ENCODE measurements around the gene P2RX3. TPM values are rescaled to one million over a fixed set of nuclear protein-coding genes. Genes with fewer than 3 reads are reported as not detected.

Gene P2RX3
- total RNA-seq, 2 experiments from 2014 or later = not detected

GRCh38 chr11:57327721-57328120 lies 10.4 kb upstream of the P2RX3 start:
- no peak overlapping the region for H2AFZ ChIP-seq (ENCODE audit: low read length)
- H3K9me3 ChIP-seq (ENCODE audit: low read length) = no peaks in the 10 kb centered on the region
- H3K4me1 ChIP-seq (ENCODE audit: insufficient read depth, low read length, poor library complexity, severe bottlenecking) = peaks cover 28% of the 10 kb centered on the region
- no TSS peak for BruUV-seq (replicated peaks)
- no peaks in the 10 kb centered on the region for H3K9me2 ChIP-seq (ENCODE audit: insufficient read depth, low read length)
- H3K79me2 ChIP-seq (ENCODE audit: insufficient read depth, low read depth, low read length) = peaks cover under 1% of the 10 kb centered on the region; the same call in 1 of the 2 replicates
- H3K27ac ChIP-seq (ENCODE audit: low read depth, low read length, poor library complexity, severe bottlenecking) = no peak overlapping the region
- H3K36me3 ChIP-seq (ENCODE audit: insufficient read depth, low read length) = peaks cover 75% of the 10 kb centered on the region
- no peaks in the 10 kb centered on the region for H4K20me1 ChIP-seq (ENCODE audit: insufficient read depth, low read length)
- POLR2A ChIA-PET = no interaction called here
- intact Hi-C loops (cut with micrococcal nuclease; ENCODE audit: unreplicated experiment) = loop anchor here (5.0 kb wide), 2 partner anchors 340 to 1250 kb away; partner anchors contain the start of genes LPXN, ZDHHC5 and ZFP91
- no peak overlapping the region for H3K4me2 ChIP-seq (ENCODE audit: low read length)
- TF ChIP-seq, protein P1, sequence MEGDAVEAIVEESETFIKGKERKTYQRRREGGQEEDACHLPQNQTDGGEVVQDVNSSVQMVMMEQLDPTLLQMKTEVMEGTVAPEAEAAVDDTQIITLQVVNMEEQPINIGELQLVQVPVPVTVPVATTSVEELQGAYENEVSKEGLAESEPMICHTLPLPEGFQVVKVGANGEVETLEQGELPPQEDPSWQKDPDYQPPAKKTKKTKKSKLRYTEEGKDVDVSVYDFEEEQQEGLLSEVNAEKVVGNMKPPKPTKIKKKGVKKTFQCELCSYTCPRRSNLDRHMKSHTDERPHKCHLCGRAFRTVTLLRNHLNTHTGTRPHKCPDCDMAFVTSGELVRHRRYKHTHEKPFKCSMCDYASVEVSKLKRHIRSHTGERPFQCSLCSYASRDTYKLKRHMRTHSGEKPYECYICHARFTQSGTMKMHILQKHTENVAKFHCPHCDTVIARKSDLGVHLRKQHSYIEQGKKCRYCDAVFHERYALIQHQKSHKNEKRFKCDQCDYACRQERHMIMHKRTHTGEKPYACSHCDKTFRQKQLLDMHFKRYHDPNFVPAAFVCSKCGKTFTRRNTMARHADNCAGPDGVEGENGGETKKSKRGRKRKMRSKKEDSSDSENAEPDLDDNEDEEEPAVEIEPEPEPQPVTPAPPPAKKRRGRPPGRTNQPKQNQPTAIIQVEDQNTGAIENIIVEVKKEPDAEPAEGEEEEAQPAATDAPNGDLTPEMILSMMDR (conservative IDR thresholded peaks at IDR 0.05; ENCODE audit: low read length) = no peak
- TF ChIP-seq EZH2phosphoT487 (IDR thresholded peaks at IDR 0.05; ENCODE audit: borderline replicate concordance, low read depth, low read length) = no peak
- DNase-seq (ENCODE audit: low spot score) = no peak
- H3K4me3 ChIP-seq (ENCODE audit: low read depth, low read length, poor library complexity, severe bottlenecking) = no peak overlapping the region
- CTCF ChIA-PET (ENCODE audit: unreplicated experiment) = no interaction called here

DNA sequence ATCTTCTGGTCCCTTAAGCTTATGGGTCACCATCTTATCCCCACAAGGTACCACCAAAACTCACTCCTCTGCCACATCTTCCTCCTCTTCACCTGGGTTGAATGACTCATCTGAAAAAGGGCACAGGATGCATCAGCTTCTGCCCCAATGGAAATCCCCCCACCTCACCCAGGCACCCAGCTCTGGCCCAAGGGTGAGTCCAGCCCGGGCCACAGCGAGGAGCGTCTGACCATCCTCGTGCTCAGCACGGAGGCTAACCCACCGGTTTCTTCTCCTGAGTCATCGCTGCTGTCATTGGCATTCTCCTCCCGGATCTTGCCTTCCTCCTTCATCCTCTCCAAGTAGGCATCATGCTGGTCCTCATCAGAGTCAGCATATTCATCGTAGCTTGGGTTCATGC lies 8.1 kb upstream of the P2RX3 start:
- no peaks in the 10 kb centered on the region for H3K9me3 ChIP-seq (ENCODE audit: low read length)
- H3K9me2 ChIP-seq (ENCODE audit: insufficient read depth, low read length) = no peaks in the 10 kb centered on the region
- H3K4me3 ChIP-seq (ENCODE audit: low read depth, low read length, poor library complexity, severe bottlenecking) = no peak overlapping the region
- no TSS peak for BruUV-seq (replicated peaks)
- peaks cover 94% of the 10 kb centered on the region for H3K36me3 ChIP-seq (ENCODE audit: insufficient read depth, low read length)
- H3K27ac ChIP-seq (ENCODE audit: low read depth, low read length, poor library complexity, severe bottlenecking) = no peak overlapping the region
- no peak for DNase-seq (ENCODE audit: low spot score)
- intact Hi-C loops (cut with micrococcal nuclease; ENCODE audit: unreplicated experiment) = no loop called here
- no peak overlapping the region for H3K4me2 ChIP-seq (ENCODE audit: low read length)
- H3K79me2 ChIP-seq (ENCODE audit: insufficient read depth, low read depth, low read length) = peaks cover 24% of the 10 kb centered on the region
- TF ChIP-seq, protein P1 (conservative IDR thresholded peaks at IDR 0.05; ENCODE audit: low read length) = no peak
- TF ChIP-seq EZH2phosphoT487 (IDR thresholded peaks at IDR 0.05; ENCODE audit: borderline replicate concordance, low read depth, low read length) = no peak
- H2AFZ ChIP-seq (ENCODE audit: low read length) = no peak overlapping the region
- CTCF ChIA-PET (ENCODE audit: unreplicated experiment) = no interaction called here
- no peaks in the 10 kb centered on the region; the same call in 1 of the 2 replicates for H4K20me1 ChIP-seq (ENCODE audit: insufficient read depth, low read length)
- POLR2A ChIA-PET = interaction anchor here (0.6 kb wide), 1 partner anchor 89 kb away, joined by 3 read pairs; no protein-coding TSS in a partner anchor
- peaks cover 35% of the 10 kb centered on the region for H3K4me1 ChIP-seq (ENCODE audit: insufficient read depth, low read length, poor library complexity, severe bottlenecking)

GRCh38 chr11:57331720-57332119 lies 6.4 kb upstream of the P2RX3 start:
- H3K36me3 ChIP-seq (ENCODE audit: insufficient read depth, low read length) = peaks cover 79% of the 10 kb centered on the region
- POLR2A ChIA-PET = no interaction called here
- BruUV-seq (replicated peaks) = no TSS peak
- H3K27ac ChIP-seq (ENCODE audit: low read depth, low read length, poor library complexity, severe bottlenecking) = no peak overlapping the region
- no peaks in the 10 kb centered on the region for H3K9me2 ChIP-seq (ENCODE audit: insufficient read depth, low read length)
- H3K4me2 ChIP-seq (ENCODE audit: low read length) = no peak overlapping the region
- TF ChIP-seq, protein P1 (conservative IDR thresholded peaks at IDR 0.05; ENCODE audit: low read length) = no peak
- no peak for TF ChIP-seq EZH2phosphoT487 (IDR thresholded peaks at IDR 0.05; ENCODE audit: borderline replicate concordance, low read depth, low read length)
- H4K20me1 ChIP-seq (ENCODE audit: insufficient read depth, low read length) = no peaks in the 10 kb centered on the region; the same call in 1 of the 2 replicates
- H3K4me1 ChIP-seq (ENCODE audit: insufficient read depth, low read length, poor library complexity, severe bottlenecking) = peaks cover 26% of the 10 kb centered on the region
- no peaks in the 10 kb centered on the region for H3K9me3 ChIP-seq (ENCODE audit: low read length)
- CTCF ChIA-PET (ENCODE audit: unreplicated experiment) = no interaction called here
- DNase-seq (ENCODE audit: low spot score) = no peak
- intact Hi-C loops (cut with micrococcal nuclease; ENCODE audit: unreplicated experiment) = no loop called here
- H3K4me3 ChIP-seq (ENCODE audit: low read depth, low read length, poor library complexity, severe bottlenecking) = no peak overlapping the region
- H2AFZ ChIP-seq (ENCODE audit: low read length) = no peak overlapping the region
- H3K79me2 ChIP-seq (ENCODE audit: insufficient read depth, low read depth, low read length) = peaks cover 33% of the 10 kb centered on the region
